Panc1 (cell line): ENCODE data around the gene AMBP. TPM values are rescaled to one million over a fixed set of nuclear protein-coding genes. Genes with fewer than 3 reads are reported as not detected.

Experiments
- ATAC-seq: fragments of 200-7000 bp; cut with Tn5 transposase; 2 replicates; pipeline ENCODE4 v1.9.1; 2020; ENCODE audit warnings: mild to moderate bottlenecking, moderate library complexity
- BruUV-seq: library from RNA; stranded (reverse); fragments of 400-500 nt; replicated peaks from 2 replicates; lab custom pipeline; 2021; lab: Mats Ljungman, UMichigan
- CTCF ChIA-PET: fragments of 300-600 bp; sonication (Branson Sonifier 250); formaldehyde crosslinking; loops from one replicate; lab custom pipeline; 2022; ENCODE audit warnings: antibody characterized with exemption; lab: Charles Lee
- POLR2A ChIA-PET: fragments of 300-600 bp; sonication (Branson Sonifier 250); formaldehyde crosslinking; loops from one replicate; lab custom pipeline; 2022; ENCODE audit warnings: antibody characterized with exemption; lab: Charles Lee
- DNase-seq: peaks from one replicate; pipeline ENCODE4 v3.0.0-alpha.2; 2010; ENCODE audit warnings: low read depth, low spot score
- H3K27ac ChIP-seq: 2 replicates; pipeline ENCODE4 v1.5.1; 2011; ENCODE audit warnings: mild to moderate bottlenecking, low read length, inconsistent platforms
- H3K27me3 ChIP-seq: fragments of 200-500 bp; sonication (Bioruptor generic); 2 replicates; pipeline ENCODE4 v1.6.0; 2014; ENCODE audit warnings: low read length, inconsistent platforms; ENCODE audit not compliant: control insufficient read depth, insufficient read depth
- H3K36me3 ChIP-seq: fragments of 200-500 bp; sonication (Bioruptor generic); 2 replicates; pipeline ENCODE4 v1.5.1; 2014; ENCODE audit warnings: inconsistent platforms, mild to moderate bottlenecking, low read length, moderate library complexity; ENCODE audit not compliant: control insufficient read depth, insufficient read depth
- H3K4me1 ChIP-seq: 2 replicates; pipeline ENCODE4 v1.5.1; 2011; ENCODE audit warnings: inconsistent platforms, mild to moderate bottlenecking, low read length, moderate library complexity; ENCODE audit not compliant: control insufficient read depth, insufficient read depth
- H3K4me3 ChIP-seq, 2 experiments: 2 replicates each; pipeline ENCODE4 v1.5.1; 2011 to 2012; ENCODE audit warnings: low read depth in 2 of 2, low read length in 2 of 2, mild to moderate bottlenecking in 2 of 2, inconsistent platforms in 1 of 2, moderate library complexity in 1 of 2
- H3K9me3 ChIP-seq: fragments of 200-500 bp; sonication (Bioruptor generic); 2 replicates; pipeline ENCODE4 v1.5.1; 2014; ENCODE audit warnings: low read depth, mild to moderate bottlenecking, inconsistent platforms, low read length, moderate library complexity; ENCODE audit not compliant: control insufficient read depth, insufficient read depth
- POLR2AphosphoS5 ChIP-seq: IDR thresholded peaks from 2 replicates; pipeline ENCODE4 v1.6.1; 2012; ENCODE audit warnings: mild to moderate bottlenecking, low read depth, low read length, moderate library complexity
- SIN3A ChIP-seq: IDR thresholded peaks from 2 replicates; pipeline ENCODE4 v1.6.1; 2012; ENCODE audit warnings: low read depth, mild to moderate bottlenecking, low read length, moderate library complexity, borderline replicate concordance; ENCODE audit not compliant: insufficient read depth
- TCF7L2 ChIP-seq: IDR thresholded peaks from 2 replicates; pipeline ENCODE4 v1.6.1; 2011; ENCODE audit warnings: mild to moderate bottlenecking, low read depth, low read length, inconsistent platforms
- in situ Hi-C: cut with HindIII; loops from 2 replicates; pipeline ENCODE4 v1.10.0; 2016; ENCODE audit warnings: low sequenced_read_pairs, low pct_unique_long_range_greater_than_20kb
- intact Hi-C: fragments of 100-400 bp; cut with micrococcal nuclease; formaldehyde crosslinking; loops from one replicate; pipeline ENCODE4 v1.10.0; 2022; ENCODE audit not compliant: unreplicated experiment
- total RNA-seq: library from RNA; stranded (reverse); gene quantifications from one replicate; pipeline ENCODE4 v1.2.1, GENCODE V29; 2021; ENCODE audit not compliant: unreplicated experiment
- TF ChIP-seq, protein P1 (sequence below): fragments of 450-650 bp; IDR thresholded peaks from 2 replicates; pipeline ENCODE4 v1.5.1; 2017; ENCODE audit warnings: mild to moderate bottlenecking
- TF ChIP-seq, protein P2 (sequence below), 2 experiments: IDR thresholded peaks; 2 replicates each; pipeline ENCODE4 v1.6.1; 2011 to 2012; ENCODE audit warnings: low read depth in 2 of 2, control low read depth in 1 of 2, low read length in 1 of 2, mild to moderate bottlenecking in 1 of 2, moderate library complexity in 1 of 2; ENCODE audit not compliant: insufficient read depth in 1 of 2

Gene AMBP
- total RNA-seq, 1 experiment from 2014 or later, result 1.7 TPM

DNA sequence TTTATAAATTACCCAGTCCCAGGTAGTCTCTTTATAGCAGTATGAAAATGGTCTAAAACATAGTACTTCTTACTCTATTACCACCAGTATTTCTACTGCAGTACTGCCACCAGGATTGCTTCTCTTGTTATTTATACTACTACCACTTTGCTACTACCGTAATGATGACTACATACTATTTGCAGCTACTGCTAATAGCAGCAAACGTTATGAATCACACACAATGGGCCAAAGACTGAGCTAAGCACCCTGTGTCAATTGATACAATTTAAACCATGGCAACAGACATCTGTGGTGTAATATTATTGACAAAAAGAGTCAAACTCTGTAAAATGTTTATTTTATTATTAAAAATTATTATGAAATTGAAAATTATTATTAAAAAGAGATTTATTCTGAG, 36.3 kb upstream of the AMBP start:
- Histone ChIP-seq H3K27ac (no peak overlapping the region), H3K27me3 (no peaks in the 10 kb centered on the region; the same call in 1 of the 2 replicates), H3K4me1 (no peaks in the 10 kb centered on the region), H3K4me3 (no peak overlapping the region), H3K36me3 (no peaks in the 10 kb centered on the region), H3K9me3 (no peaks in the 10 kb centered on the region)
- in situ Hi-C loops (no loop called here), intact Hi-C loops (no loop called here)
- CTCF ChIA-PET, result no interaction called here
- ATAC-seq (no peak), DNase-seq (no peak)
- no peak for TF ChIP-seq POLR2AphosphoS5
- TF ChIP-seq TCF7L2, result no peak
- no peak for TF ChIP-seq SIN3A
- TF ChIP-seq, protein P1, sequence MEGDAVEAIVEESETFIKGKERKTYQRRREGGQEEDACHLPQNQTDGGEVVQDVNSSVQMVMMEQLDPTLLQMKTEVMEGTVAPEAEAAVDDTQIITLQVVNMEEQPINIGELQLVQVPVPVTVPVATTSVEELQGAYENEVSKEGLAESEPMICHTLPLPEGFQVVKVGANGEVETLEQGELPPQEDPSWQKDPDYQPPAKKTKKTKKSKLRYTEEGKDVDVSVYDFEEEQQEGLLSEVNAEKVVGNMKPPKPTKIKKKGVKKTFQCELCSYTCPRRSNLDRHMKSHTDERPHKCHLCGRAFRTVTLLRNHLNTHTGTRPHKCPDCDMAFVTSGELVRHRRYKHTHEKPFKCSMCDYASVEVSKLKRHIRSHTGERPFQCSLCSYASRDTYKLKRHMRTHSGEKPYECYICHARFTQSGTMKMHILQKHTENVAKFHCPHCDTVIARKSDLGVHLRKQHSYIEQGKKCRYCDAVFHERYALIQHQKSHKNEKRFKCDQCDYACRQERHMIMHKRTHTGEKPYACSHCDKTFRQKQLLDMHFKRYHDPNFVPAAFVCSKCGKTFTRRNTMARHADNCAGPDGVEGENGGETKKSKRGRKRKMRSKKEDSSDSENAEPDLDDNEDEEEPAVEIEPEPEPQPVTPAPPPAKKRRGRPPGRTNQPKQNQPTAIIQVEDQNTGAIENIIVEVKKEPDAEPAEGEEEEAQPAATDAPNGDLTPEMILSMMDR, result no peak
- TF ChIP-seq, protein P2, sequence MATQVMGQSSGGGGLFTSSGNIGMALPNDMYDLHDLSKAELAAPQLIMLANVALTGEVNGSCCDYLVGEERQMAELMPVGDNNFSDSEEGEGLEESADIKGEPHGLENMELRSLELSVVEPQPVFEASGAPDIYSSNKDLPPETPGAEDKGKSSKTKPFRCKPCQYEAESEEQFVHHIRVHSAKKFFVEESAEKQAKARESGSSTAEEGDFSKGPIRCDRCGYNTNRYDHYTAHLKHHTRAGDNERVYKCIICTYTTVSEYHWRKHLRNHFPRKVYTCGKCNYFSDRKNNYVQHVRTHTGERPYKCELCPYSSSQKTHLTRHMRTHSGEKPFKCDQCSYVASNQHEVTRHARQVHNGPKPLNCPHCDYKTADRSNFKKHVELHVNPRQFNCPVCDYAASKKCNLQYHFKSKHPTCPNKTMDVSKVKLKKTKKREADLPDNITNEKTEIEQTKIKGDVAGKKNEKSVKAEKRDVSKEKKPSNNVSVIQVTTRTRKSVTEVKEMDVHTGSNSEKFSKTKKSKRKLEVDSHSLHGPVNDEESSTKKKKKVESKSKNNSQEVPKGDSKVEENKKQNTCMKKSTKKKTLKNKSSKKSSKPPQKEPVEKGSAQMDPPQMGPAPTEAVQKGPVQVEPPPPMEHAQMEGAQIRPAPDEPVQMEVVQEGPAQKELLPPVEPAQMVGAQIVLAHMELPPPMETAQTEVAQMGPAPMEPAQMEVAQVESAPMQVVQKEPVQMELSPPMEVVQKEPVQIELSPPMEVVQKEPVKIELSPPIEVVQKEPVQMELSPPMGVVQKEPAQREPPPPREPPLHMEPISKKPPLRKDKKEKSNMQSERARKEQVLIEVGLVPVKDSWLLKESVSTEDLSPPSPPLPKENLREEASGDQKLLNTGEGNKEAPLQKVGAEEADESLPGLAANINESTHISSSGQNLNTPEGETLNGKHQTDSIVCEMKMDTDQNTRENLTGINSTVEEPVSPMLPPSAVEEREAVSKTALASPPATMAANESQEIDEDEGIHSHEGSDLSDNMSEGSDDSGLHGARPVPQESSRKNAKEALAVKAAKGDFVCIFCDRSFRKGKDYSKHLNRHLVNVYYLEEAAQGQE (IDR thresholded peaks at IDR 0.05; ENCODE audit: insufficient read depth in 1 of 2, low read depth in 2 of 2, low read length in 1 of 2), result no peak
- BruUV-seq, result no TSS peak
- POLR2A ChIA-PET, result no interaction called here

DNA sequence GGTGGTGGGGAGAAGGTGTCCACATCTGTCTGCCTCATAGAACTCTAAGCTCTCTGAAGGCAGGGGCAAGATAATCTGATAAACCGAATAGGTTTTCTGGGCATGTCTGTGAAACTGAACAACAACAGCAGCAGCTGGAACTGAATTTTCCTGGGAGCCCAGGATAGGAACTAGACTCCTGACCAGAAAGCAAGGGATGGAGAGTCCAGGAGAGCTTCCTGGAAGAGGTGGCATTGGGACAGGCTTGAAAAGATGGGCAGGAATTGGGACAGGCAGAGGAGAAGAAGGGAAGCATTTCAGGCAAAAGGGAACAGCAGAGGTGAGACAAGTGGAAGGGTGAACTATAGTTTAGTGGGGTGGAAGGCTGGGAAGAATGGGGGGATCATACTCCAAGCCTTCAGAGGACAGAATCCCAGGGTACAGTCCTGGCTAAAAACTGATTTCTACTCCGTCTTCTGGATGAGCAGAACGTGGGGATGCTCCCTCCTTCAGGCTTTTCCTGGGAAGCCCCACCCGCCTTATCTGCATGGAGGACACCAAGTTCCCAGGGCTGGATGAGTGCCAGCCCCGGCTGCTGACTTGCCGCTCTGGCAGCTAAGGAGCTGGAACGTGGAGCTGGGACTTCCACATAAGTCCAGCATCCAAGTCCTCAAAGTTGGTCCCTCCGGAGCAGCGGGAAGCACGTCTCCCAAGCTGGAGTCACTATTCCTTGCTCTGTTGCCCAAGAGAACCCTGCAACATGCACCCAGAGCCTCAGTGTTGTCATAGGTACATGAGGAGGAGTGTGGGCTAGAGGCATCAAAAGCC, 34.9 kb upstream of the AMBP start:
- no peak overlapping the region for H3K27ac ChIP-seq
- H3K27me3 ChIP-seq, result no peaks in the 10 kb centered on the region; the same call in 1 of the 2 replicates
- no peak for TF ChIP-seq SIN3A
- no peak for TF ChIP-seq POLR2AphosphoS5
- TF ChIP-seq, protein P1, result no peak
- TF ChIP-seq, protein P2 (IDR thresholded peaks at IDR 0.05; ENCODE audit: insufficient read depth in 1 of 2, low read depth in 2 of 2, low read length in 1 of 2), result no peak
- TF ChIP-seq TCF7L2, result no peak
- H3K36me3 ChIP-seq, result no peaks in the 10 kb centered on the region
- intact Hi-C loops (no loop called here), in situ Hi-C loops (no loop called here)
- ChIA-PET CTCF (interaction anchor here (0.7 kb wide), 1 partner anchor 29 kb away, joined by 3 read pairs; no protein-coding TSS in a partner anchor), POLR2A (no interaction called here)
- no TSS peak for BruUV-seq
- DNase-seq (no peak), ATAC-seq (no peak)
- H3K4me1 ChIP-seq, result no peaks in the 10 kb centered on the region
- no peaks in the 10 kb centered on the region for H3K9me3 ChIP-seq
- H3K4me3 ChIP-seq, result no peak overlapping the region
